ENCODE results near the gene ATG16L1. TPM values are rescaled to one million over a fixed set of nuclear protein-coding genes. Genes with fewer than 3 reads are reported as not detected.

The ATG16L1 gene
- total RNA-seq, 2 donors from 2014 or later, result 58.3 to 67.7 TPM

DNA sequence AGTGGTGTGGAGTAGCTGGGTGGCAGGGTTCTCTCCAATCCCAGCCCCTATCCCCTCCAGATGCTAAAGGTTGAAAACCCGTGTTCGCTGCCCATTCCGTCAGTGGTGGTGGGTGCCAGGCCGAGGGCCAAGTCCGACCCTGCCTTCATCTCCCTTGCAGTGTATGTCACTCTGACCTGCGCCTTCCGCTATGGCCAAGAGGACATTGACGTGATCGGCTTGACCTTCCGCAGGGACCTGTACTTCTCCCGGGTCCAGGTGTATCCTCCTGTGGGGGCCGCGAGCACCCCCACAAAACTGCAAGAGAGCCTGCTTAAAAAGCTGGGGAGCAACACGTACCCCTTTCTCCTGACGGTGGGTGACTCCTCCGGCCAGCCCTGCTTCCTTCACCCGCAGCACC, 69.0 kb downstream of the ATG16L1 start:
- Histone ChIP-seq H3K27ac (no peak overlapping the region), H3K9me3 (no peaks in the 10 kb centered on the region), H3K4me1 (replicated peaks) (no peaks in the 10 kb centered on the region), H3K4me3 (no peak overlapping the region), H3K36me3 (no peaks in the 10 kb centered on the region), H3K27me3 (replicated peaks; ENCODE audit: insufficient read depth) (no peaks in the 10 kb centered on the region)
- 96% methylated on average over 17 of the region's 17 CpGs for WGBS
- no peak for DNase-seq (ENCODE audit: low spot score)
- TF ChIP-seq POLR2A (IDR thresholded peaks at IDR 0.05) (no peak), POLR2AphosphoS5 (IDR thresholded peaks at IDR 0.05) (no peak)
- TF ChIP-seq, protein P1, sequence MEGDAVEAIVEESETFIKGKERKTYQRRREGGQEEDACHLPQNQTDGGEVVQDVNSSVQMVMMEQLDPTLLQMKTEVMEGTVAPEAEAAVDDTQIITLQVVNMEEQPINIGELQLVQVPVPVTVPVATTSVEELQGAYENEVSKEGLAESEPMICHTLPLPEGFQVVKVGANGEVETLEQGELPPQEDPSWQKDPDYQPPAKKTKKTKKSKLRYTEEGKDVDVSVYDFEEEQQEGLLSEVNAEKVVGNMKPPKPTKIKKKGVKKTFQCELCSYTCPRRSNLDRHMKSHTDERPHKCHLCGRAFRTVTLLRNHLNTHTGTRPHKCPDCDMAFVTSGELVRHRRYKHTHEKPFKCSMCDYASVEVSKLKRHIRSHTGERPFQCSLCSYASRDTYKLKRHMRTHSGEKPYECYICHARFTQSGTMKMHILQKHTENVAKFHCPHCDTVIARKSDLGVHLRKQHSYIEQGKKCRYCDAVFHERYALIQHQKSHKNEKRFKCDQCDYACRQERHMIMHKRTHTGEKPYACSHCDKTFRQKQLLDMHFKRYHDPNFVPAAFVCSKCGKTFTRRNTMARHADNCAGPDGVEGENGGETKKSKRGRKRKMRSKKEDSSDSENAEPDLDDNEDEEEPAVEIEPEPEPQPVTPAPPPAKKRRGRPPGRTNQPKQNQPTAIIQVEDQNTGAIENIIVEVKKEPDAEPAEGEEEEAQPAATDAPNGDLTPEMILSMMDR (IDR thresholded peaks at IDR 0.05), result no peak
- intact Hi-C loops (cut with DNase I), result no loop called here

DNA sequence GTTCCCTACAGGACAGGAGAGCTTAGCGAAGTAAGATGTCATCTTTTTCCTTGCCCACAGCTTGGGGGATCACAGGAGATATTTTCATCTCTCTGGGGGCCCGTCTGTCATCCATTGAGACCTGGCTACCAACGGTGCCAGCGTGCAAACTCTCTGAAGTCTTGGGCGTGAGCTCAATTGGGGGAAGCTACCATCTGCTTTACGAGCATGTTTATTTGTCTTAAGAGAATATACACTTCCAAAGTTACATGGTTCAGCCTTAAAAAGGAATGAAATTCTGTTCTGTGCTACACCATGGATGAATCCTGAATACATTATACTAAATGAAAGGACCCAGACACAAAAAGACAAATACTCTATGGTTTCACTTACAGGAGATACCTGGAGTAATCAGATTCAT, 69.7 kb downstream of the ATG16L1 start:
- no peak for DNase-seq (ENCODE audit: low spot score)
- intact Hi-C loops (cut with DNase I), result no loop called here
- Histone ChIP-seq H3K4me1 (replicated peaks) (no peaks in the 10 kb centered on the region), H3K27me3 (replicated peaks; ENCODE audit: insufficient read depth) (no peaks in the 10 kb centered on the region), H3K27ac (no peak overlapping the region), H3K36me3 (no peaks in the 10 kb centered on the region), H3K4me3 (no peak overlapping the region), H3K9me3 (no peaks in the 10 kb centered on the region)
- TF ChIP-seq POLR2A (IDR thresholded peaks at IDR 0.05) (no peak), POLR2AphosphoS5 (IDR thresholded peaks at IDR 0.05) (no peak)
- TF ChIP-seq, protein P1 (IDR thresholded peaks at IDR 0.05), result no peak
- 50% methylated on average over 6 of the region's 6 CpGs for WGBS

DNA sequence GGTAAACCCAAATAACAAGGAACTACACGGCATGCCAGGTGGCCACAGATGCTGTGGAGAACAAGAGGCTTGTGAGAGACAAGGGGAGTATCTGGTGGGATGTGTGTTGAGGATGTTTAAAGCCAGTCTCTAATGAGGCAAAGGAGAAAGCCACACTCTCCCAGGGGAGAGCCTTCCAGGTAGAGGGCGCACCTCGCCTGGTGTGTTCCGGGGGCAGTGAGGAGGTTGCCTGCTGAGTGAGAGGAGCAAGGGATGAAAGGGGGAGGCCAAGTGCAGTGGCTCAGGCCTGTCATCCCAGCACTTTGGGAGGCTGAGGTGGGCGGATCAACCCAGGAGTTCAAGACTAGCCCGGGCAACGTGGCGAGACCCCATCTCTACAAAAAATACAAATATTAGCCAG, 72.4 kb downstream of the ATG16L1 start:
- no peak overlapping the region for H3K27ac ChIP-seq
- H3K36me3 ChIP-seq, result no peaks in the 10 kb centered on the region
- no peaks in the 10 kb centered on the region for H3K4me1 ChIP-seq (replicated peaks)
- H3K4me3 ChIP-seq, result no peak overlapping the region
- H3K27me3 ChIP-seq (replicated peaks; ENCODE audit: insufficient read depth), result no peaks in the 10 kb centered on the region
- H3K9me3 ChIP-seq, result no peaks in the 10 kb centered on the region
- DNase-seq (ENCODE audit: low spot score), result no peak
- 87% methylated on average over 8 of the region's 8 CpGs for WGBS
- TF ChIP-seq, protein P1 (IDR thresholded peaks at IDR 0.05), result no peak
- TF ChIP-seq POLR2AphosphoS5 (IDR thresholded peaks at IDR 0.05) (no peak), POLR2A (IDR thresholded peaks at IDR 0.05) (no peak)
- intact Hi-C loops (cut with DNase I), result no loop called here

DNA sequence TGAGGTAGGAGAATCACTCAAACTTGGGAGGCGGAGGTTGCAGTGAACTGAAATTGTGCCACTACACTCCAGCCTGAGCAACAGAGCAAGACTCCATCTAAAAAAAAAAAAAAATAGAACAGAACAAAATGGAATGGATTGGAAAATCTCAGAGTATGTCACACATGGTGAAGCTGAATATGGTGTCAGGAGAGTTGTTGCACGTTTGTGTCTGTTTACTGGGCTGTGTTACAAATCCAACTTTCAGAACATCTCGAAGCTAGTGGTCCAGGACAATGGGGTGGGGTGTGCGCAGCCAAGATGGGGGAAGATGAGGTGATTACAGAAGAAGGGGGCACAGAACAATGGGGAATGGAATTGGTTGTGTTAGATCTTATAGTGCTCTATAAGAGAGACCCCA, 73.8 kb downstream of the ATG16L1 start:
- Histone ChIP-seq H3K4me3 (no peak overlapping the region), H3K27ac (no peak overlapping the region), H3K9me3 (no peaks in the 10 kb centered on the region), H3K4me1 (replicated peaks) (no peaks in the 10 kb centered on the region), H3K27me3 (replicated peaks; ENCODE audit: insufficient read depth) (no peaks in the 10 kb centered on the region), H3K36me3 (no peaks in the 10 kb centered on the region)
- WGBS, result 73% methylated on average over 4 of the region's 4 CpGs
- intact Hi-C loops (cut with DNase I), result no loop called here
- DNase-seq (ENCODE audit: low spot score), result no peak
- TF ChIP-seq, protein P1 (IDR thresholded peaks at IDR 0.05), result no peak
- TF ChIP-seq POLR2AphosphoS5 (IDR thresholded peaks at IDR 0.05) (no peak), POLR2A (IDR thresholded peaks at IDR 0.05) (no peak)

DNA sequence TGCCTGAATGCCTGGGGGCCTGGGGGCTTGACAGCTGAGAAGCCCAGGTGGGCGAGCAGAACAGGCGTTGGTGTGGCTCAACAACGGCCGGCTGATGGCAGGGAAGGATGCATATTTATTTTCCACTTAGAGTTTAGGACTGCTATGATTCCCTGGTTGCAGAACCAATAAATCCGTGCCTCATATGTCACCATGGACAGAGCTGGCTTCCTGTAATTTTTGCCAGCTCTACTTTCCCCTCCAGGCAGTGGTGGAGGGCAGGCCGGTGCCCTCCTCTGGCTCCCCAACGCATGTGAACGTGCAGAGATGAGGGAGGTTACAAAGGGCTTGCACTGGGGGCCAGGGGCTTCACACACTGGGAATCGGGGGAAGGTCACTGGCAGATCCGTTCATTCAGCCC, 74.3 kb downstream of the ATG16L1 start:
- no peaks in the 10 kb centered on the region for H3K4me1 ChIP-seq (replicated peaks)
- H3K9me3 ChIP-seq, result no peaks in the 10 kb centered on the region
- no peak overlapping the region for H3K27ac ChIP-seq
- DNase-seq (ENCODE audit: low spot score), result no peak
- 56% methylated on average over 10 of the region's 10 CpGs for WGBS
- no peaks in the 10 kb centered on the region for H3K36me3 ChIP-seq
- no peak overlapping the region for H3K4me3 ChIP-seq
- intact Hi-C loops (cut with DNase I), result no loop called here
- no peaks in the 10 kb centered on the region for H3K27me3 ChIP-seq (replicated peaks; ENCODE audit: insufficient read depth)
- TF ChIP-seq POLR2A (IDR thresholded peaks at IDR 0.05) (no peak), POLR2AphosphoS5 (IDR thresholded peaks at IDR 0.05) (no peak)
- TF ChIP-seq, protein P1 (IDR thresholded peaks at IDR 0.05), result no peak

Data from prostate gland (tissue), 2 donors.